ENCODE measurements around the gene HBA1.
"Not testable (repeated sequence)": the region's sequence is repeated elsewhere in the genome, so short reads cannot be mapped to it uniquely, and the experiment has no call there.

Gene HBA1

GRCh38 chr16:160242-160641 lies 16.2 kb upstream of the HBA1 start:
- DNase-seq: not testable (repeated sequence)

DNA sequence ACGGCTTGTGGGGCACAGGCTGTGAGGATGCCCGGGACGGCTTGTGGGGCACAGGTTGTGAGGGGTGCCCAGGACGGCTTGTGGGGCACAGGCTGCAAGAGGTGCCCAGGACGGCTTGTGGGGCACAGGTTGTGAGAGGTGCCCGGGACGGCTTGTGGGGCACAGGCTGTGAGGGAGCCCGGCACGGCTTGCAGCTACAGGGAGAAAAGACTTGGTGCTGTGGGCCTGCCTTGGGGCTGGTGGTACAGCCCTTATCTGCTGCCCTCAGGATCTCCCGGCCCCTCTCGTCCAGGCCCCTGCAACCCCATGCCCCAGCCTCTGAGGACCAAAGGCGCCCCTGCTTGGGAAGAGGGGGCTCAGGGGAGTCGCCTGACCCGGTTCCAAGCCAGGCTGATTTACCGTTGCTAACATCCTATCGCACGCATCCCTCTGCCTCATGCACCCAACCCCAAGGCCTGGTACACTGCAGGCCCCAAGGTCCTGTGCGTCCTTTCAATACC lies 15.7 kb upstream of the HBA1 start:
- DNase-seq: no peak

GRCh38 chr16:162271-162991 lies 14.0 kb upstream of the HBA1 start:
- no peak for DNase-seq

DNA sequence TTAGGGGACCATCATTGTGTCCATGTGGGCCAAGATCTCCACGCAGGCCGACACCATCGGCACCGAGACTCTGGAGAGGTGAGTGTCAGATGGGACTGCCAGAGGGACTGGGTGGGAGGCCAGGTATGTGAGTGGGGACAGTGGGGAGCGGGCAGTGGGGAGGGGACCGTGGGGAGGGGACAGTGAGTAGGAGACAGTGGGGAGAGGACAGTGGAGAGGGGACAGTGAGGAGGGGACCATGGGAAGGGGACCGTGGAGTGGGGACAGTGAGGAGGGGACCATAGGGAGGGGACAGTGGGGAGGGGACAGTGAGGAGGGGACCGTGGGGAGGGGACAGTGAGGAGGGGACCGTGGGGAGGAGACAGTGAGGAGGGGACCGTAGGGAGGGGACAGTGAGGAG lies 13.3 kb upstream of the HBA1 start:
- not testable (repeated sequence) for DNase-seq

- DNase-seq: not testable (repeated sequence)
These were observed 12.8 kb upstream of the HBA1 start for GRCh38 chr16:163696-164095.

DNA sequence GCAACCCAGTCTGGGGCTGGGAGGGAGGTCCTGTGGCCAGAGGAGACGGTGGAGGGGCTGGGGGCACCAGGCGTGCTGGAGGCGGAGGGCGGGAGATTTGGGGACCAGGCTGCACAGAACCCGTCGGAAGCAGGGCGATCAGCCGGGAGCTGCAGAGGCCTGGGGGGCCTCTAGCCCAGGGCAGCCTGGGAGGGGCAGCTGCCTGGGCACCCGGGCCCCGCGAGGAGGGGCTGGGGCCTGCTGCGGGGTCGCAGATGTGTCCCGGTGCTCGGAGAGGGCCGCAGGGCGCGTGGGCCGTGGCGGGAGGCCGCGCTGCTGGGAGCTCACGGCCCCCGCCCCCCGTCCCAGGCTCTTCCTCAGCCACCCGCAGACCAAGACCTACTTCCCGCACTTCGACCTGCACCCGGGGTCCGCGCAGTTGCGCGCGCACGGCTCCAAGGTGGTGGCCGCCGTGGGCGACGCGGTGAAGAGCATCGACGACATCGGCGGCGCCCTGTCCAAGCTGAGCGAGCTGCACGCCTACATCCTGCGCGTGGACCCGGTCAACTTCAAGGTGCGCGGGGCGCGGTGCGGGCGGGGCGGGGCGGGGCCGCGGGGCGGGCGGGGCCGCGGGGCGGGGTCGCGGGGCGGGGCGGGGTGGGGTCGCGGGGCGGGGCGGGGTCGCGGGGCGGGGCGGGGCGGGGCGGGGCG lies 12.2 kb upstream of the HBA1 start:
- not testable (repeated sequence) for DNase-seq

DNA sequence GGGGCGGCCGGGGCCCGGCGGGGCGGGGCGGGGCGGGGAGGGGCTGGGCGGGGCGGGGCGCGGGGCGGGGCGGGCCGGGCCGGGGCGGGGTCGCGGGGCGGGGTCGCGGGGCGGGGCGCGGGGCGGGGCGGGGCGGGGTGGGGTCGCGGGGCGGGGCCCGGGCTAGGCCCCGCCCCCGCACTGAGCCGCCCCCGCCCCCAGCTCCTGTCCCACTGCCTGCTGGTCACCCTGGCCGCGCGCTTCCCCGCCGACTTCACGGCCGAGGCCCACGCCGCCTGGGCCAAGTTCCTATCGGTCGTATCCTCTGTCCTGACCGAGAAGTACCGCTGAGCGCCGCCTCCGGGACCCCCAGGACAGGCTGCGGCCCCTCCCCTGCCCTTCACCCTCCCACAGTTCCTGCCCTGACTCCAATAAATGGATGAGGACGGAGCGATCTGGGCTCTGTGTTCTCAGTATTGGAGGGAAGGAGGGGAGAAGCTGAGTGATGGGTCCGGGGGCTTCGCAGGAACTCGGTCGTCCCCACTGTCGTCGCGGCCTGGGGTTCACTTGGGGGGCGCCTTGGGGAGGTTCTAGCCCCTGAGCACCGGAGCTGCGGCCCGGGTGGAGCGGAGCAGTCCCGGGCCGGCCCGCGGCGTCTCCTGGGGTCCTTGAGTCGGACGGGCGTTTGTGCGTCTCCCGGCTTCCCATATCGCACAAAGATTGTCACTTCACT lies 11.5 kb upstream of the HBA1 start:
- DNase-seq: no peak

- DNase-seq: no peak
These were observed 10.7 kb upstream of the HBA1 start, which contains the start of gene HBM for GRCh38 chr16:165539-166374. Gene HBM, plus strand, starts transcription at chr16:165978. Its CDS starts 20 bp downstream, at chr16:165998.

- no peak for DNase-seq
These were observed 9.9 kb upstream of the HBA1 start for GRCh38 chr16:166375-167121.

DNA sequence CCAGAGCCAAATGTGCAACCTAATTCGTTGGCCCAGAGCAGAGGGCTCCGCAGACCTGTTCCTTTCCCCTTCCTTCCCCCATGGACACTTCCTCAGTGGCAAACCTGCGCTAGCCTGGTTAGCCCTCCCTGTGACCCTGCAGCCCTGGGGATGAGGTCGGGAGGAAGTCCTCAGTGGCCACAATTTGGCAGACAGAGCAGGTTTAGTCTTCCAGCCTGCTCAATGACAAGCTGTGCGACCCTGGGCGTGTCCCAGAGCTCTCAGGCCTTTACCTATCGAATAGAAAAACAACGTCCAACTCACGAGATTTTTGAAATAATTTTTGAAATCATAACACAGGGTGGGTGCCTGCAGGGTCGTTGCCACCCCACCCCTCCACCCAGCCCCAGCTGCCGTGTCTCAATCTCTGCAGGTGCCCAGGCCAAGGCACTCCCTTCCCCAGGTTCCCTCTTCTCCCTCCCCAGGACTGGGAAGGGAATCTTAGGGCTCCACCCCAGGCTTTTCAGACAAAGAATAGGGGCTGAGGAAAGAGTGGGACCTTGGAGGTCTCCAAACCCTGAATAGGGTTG lies 9.3 kb upstream of the HBA1 start:
- no peak for DNase-seq

GRCh38 chr16:168424-168823 lies 8.1 kb upstream of the HBA1 start:
- DNase-seq: no peak

GRCh38 chr16:169014-169413 lies 7.5 kb upstream of the HBA1 start:
- DNase-seq: no peak

DNA sequence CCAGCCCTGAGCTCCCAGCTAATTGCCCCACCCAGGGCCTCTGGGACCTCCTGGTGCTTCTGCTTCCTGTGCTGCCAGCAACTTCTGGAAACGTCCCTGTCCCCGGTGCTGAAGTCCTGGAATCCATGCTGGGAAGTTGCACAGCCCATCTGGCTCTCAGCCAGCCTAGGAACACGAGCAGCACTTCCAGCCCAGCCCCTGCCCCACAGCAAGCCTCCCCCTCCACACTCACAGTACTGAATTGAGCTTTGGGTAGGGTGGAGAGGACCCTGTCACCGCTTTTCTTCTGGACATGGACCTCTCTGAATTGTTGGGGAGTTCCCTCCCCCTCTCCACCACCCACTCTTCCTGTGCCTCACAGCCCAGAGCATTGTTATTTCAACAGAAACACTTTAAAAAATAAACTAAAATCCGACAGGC lies 6.4 kb upstream of the HBA1 start:
- DNase-seq: peak; percentile 24

- DNase-seq: no peak
These were observed 5.7 kb upstream of the HBA1 start for GRCh38 chr16:170788-171187.

DNA sequence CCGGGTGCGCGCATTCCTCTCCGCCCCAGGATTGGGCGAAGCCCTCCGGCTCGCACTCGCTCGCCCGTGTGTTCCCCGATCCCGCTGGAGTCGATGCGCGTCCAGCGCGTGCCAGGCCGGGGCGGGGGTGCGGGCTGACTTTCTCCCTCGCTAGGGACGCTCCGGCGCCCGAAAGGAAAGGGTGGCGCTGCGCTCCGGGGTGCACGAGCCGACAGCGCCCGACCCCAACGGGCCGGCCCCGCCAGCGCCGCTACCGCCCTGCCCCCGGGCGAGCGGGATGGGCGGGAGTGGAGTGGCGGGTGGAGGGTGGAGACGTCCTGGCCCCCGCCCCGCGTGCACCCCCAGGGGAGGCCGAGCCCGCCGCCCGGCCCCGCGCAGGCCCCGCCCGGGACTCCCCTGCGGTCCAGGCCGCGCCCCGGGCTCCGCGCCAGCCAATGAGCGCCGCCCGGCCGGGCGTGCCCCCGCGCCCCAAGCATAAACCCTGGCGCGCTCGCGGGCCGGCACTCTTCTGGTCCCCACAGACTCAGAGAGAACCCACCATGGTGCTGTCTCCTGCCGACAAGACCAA lies 4.0 kb upstream of the HBA1 start, which contains the start of gene HBA2:
Gene HBA2 (plus strand): TSS at position 503 of the 568 bp plus-strand sequence. CDS start 37 bp downstream, at position 540.
- DNase-seq: not testable (repeated sequence)

DNA sequence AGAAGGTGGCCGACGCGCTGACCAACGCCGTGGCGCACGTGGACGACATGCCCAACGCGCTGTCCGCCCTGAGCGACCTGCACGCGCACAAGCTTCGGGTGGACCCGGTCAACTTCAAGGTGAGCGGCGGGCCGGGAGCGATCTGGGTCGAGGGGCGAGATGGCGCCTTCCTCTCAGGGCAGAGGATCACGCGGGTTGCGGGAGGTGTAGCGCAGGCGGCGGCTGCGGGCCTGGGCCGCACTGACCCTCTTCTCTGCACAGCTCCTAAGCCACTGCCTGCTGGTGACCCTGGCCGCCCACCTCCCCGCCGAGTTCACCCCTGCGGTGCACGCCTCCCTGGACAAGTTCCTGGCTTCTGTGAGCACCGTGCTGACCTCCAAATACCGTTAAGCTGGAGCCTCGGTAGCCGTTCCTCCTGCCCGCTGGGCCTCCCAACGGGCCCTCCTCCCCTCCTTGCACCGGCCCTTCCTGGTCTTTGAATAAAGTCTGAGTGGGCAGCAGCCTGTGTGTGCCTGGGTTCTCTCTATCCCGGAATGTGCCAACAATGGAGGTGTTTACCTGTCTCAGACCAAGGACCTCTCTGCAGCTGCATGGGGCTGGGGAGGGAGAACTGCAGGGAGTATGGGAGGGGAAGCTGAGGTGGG lies 3.1 kb upstream of the HBA1 start:
- DNase-seq: not testable (repeated sequence)

GRCh38 chr16:173928-174769 lies 2.3 kb upstream of the HBA1 start:
- not testable (repeated sequence) for DNase-seq

DNA sequence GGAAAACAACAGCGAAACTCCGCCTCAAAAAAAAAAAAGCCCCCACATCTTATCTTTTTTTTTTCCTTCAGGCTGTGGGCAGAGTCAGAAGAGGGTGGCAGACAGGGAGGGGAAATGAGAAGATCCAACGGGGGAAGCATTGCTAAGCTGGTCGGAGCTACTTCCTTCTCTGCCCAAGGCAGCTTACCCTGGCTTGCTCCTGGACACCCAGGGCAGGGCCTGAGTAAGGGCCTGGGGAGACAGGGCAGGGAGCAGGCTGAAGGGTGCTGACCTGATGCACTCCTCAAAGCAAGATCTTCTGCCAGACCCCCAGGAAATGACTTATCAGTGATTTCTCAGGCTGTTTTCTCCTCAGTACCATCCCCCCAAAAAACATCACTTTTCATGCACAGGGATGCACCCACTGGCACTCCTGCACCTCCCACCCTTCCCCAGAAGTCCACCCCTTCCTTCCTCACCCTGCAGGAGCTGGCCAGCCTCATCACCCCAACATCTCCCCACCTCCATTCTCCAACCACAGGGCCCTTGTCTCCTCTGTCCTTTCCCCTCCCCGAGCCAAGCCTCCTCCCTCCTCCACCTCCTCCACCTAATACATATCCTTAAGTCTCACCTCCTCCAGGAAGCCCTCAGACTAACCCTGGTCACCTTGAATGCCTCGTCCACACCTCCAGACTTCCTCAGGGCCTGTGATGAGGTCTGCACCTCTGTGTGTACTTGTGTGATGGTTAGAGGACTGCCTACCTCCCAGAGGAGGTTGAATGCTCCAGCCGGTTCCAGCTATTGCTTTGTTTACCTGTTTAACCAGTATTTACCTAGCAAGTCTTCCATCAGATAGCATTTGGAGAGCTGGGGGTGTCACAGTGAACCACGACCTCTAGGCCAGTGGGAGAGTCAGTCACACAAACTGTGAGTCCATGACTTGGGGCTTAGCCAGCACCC lies 1.2 kb upstream of the HBA1 start:
- DNase-seq: no peak
